GM19455 (cell line): Measurements from ENCODE around the gene CYGB.
"Not testable (repeated sequence)": the region's sequence is repeated elsewhere in the genome, so short reads cannot be mapped to it uniquely, and the experiment has no call there.

Experiments
- ATAC-seq: cut with Tn5 transposase; IDR thresholded peaks from one replicate; pipeline ENCODE4 v1.9.1; 2021; ENCODE audit not compliant: unreplicated experiment

CYGB gene

DNA sequence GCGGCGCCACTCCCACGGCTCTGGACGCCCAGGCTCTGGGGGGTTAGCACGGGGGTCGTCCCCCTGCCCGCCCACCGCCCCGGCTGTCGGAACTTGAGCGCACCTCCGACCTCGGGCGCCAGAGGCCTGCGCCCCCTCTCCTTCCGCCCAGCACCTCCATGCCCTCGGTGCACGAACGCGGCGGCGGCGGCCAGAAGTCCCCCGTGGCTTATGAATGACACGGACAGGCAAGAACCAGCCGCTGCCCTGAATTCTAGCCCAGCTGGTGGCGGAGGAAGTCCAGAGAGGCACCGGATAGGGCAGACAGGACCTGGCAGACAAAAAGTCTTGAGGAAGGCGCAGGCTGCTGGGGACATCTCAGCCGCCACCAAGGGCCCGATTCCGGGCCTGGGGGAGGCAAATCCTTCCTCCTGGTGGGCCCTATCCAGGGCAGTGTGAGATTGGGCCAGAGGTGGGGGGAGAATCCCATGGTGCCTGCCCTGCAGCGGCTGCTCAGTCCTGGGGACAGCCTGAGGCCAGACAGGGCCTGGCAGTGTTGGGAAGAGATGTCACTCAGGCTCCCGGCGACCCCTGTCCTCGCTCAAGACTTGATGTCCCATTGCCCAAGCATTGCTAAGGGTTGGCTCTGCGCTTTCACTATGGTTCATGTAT lies 897 bp upstream of the CYGB start:
- ATAC-seq: no peak

- ATAC-seq: no peak
These were observed 276 bp downstream of the CYGB start for GRCh38 chr17:76537288-76537577.

- no peak for ATAC-seq
These were observed 810 bp downstream of the CYGB start for GRCh38 chr17:76536511-76537287.

GRCh38 chr17:76535788-76536510 lies 1.6 kb downstream of the CYGB start:
- no peak for ATAC-seq

GRCh38 chr17:76534831-76535732 lies 2.4 kb downstream of the CYGB start:
- no peak for ATAC-seq

GRCh38 chr17:76533640-76534359 lies 3.7 kb downstream of the CYGB start:
- ATAC-seq: not testable (repeated sequence)

- ATAC-seq: no peak
These were observed 5.3 kb downstream of the CYGB start for GRCh38 chr17:76532072-76532651.

GRCh38 chr17:76531486-76532038 lies 5.9 kb downstream of the CYGB start:
- ATAC-seq: no peak

- ATAC-seq: no peak
These were observed 6.6 kb downstream of the CYGB start for GRCh38 chr17:76530811-76531485.

DNA sequence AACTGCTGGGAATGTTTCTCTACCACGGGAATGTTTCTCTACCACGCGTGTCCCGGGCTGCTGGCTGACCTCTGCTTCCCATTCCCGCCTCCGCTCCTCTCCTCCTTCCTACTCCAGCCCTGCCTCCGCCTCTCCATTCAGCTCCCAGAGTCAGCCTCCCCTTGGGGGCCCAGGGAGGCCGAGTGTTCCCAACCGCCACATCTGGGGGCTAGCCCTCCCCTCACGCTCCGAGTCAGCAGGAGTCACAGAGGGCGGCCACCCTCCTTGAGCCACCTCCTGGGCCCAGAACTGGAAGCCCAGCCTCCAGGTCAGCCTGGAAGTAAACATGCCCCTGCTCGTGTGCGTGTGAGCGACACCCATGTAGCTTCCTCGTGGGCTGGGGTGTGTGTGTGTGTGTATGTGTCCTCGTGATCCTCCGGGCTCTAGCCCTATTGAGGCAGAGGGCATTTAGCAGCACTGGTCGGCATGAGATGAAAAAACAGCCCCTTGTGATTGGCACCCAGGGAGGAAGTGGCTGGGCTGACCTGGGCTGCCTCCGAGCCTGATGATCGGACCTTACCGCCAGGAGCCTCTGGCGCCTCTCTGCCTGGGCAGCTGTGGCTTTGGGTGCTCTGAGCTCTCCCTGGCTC lies 7.3 kb downstream of the CYGB start:
- no peak for ATAC-seq

DNA sequence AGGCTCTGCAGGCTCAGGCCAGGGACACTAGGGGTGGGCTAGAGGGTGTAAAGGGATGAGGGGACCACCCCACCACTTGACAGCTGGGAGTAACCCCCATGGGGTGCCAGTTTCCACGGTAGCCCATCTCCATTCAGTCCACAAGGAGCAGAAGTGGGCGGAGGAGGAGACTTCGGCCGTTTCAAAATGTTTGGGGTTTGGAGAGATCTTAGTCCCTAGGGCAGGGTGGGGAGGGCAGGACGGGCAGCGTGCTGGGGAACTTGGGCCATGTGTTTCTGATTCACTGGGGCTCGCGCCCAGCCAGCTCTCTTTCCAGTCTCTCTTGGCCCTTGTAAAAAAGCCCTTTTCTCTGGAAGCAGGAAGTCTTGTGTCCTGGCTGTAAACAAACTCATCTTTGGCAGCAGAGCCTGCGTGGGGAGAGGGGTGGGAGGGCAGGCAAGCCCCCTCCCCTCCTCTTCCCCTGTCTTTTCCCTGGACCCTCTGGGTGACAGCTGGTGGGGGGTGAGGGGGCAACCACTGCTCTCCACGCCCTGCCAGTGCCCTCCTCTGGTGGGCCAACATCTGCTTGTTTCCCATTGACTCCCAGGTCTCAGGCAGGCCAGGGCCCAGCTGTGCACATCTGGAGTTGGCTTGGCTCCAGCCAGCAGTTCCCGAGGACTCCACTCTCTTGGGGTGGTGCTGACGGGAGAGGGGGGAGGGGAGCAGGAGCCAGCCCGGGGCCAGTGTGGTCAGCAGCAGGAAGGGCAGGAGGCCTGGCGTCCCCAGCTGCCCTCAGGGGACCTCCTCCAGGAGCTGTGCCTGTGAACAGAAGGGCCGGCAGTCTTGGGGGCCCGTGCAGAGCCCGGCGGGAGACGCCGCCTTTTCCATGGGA lies 8.1 kb downstream of the CYGB start:
- ATAC-seq: no peak

GRCh38 chr17:76528528-76529223 lies 8.8 kb downstream of the CYGB start:
- ATAC-seq: no peak

GRCh38 chr17:76528156-76528527 lies 9.4 kb downstream of the CYGB start:
- ATAC-seq: no peak

DNA sequence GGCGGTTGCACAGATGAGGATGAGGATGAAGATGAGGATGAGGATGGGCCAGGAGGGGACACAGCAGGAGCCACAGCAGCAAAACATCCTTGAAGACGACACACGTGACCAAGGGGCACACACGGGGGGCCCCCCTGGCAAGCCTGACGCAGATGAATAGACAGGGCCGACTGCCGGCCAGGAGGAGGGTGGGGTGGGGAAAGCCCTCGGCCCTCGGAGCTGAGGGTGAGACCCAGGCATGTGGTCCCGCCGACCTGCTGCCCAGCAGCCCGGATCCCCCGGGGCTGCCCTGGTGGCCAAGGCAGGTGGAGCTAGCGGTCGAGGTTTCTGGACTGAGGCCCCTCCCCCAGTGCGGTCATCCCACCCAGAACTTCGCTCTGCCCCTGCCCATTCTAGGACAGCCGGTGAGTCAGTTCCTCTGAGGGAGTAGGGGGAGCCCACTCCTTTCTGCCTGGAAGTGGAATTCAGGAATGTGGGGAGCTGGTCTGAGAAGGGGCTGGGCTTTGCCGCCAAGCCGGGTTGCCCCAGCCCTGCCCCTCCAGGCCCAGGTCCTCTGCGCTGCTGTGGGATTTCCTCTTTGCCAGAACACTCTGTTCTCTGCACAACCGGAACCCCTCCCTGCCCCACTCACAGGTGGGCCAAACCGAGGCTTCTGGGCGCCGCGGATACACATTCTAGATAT lies 9.9 kb downstream of the CYGB start:
- ATAC-seq: no peak

GRCh38 chr17:76527016-76527415 lies 10.5 kb downstream of the CYGB start:
- not testable (repeated sequence) for ATAC-seq

- not testable (repeated sequence) for ATAC-seq
These were observed 12.0 kb downstream of the CYGB start for GRCh38 chr17:76525513-76525833.
